GM23338 (cell line): Measurements from ENCODE around the gene MRPL2. TPM values are rescaled to one million over a fixed set of nuclear protein-coding genes. Genes with fewer than 3 reads are reported as not detected.

Experiments used
- ATAC-seq: fragments of 200-7000 bp; cut with Tn5 transposase; 3 replicates; pipeline ENCODE4 v1.9.1; 2020
- DNase-seq: peaks from one replicate; pipeline ENCODE4 v3.0.0-alpha.2; 2015; ENCODE audit warnings: low spot score
- H2AFZ ChIP-seq: fragments of 200-600 bp; sonication (generic); 2 replicates; pipeline ENCODE4 v1.8.0; 2016; ENCODE audit warnings: antibody characterized with exemption, mild to moderate bottlenecking, moderate library complexity
- H3F3A ChIP-seq: fragments of 200-600 bp; sonication (generic); replicated peaks from 2 replicates; pipeline ENCODE4 v1.8.0; 2017; ENCODE audit warnings: antibody characterized with exemption, mixed run types, low read depth
- H3K27ac ChIP-seq: fragments of 200-600 bp; sonication (generic); 2 replicates; pipeline ENCODE4 v1.6.1; 2016; ENCODE audit warnings: low read depth
- H3K27me3 ChIP-seq: fragments of 200-600 bp; sonication (generic); 2 replicates; pipeline ENCODE4 v1.8.0; 2016; ENCODE audit warnings: mild to moderate bottlenecking, mixed run types, moderate library complexity; ENCODE audit not compliant: insufficient read depth
- H3K36me3 ChIP-seq: fragments of 200-600 bp; sonication (generic); 2 replicates; pipeline ENCODE4 v1.8.0; 2016; ENCODE audit warnings: mild to moderate bottlenecking; ENCODE audit not compliant: insufficient read depth
- H3K4me1 ChIP-seq: fragments of 200-600 bp; sonication (generic); 2 replicates; pipeline ENCODE4 v1.8.0; 2016; ENCODE audit warnings: mild to moderate bottlenecking, moderate library complexity; ENCODE audit not compliant: insufficient read depth
- H3K4me2 ChIP-seq: fragments of 200-600 bp; sonication (generic); 2 replicates; pipeline ENCODE4 v1.7.1; 2017; ENCODE audit warnings: mixed run types
- H3K4me3 ChIP-seq: fragments of 200-600 bp; sonication (generic); 2 replicates; pipeline ENCODE4 v1.6.1; 2016; ENCODE audit warnings: mixed run types
- H3K79me2 ChIP-seq: fragments of 200-600 bp; sonication (generic); replicated peaks from 2 replicates; pipeline ENCODE4 v1.8.0; 2017; ENCODE audit warnings: mild to moderate bottlenecking; ENCODE audit not compliant: insufficient read depth
- H3K9me2 ChIP-seq: fragments of 200-600 bp; sonication (generic); 2 replicates; pipeline ENCODE4 v1.8.0; 2017; ENCODE audit not compliant: insufficient read depth
- H4K20me1 ChIP-seq: fragments of 200-600 bp; sonication (generic); replicated peaks from 2 replicates; pipeline ENCODE4 v1.8.0; 2017; ENCODE audit warnings: mild to moderate bottlenecking; ENCODE audit not compliant: insufficient read depth
- H3K27ac Mint-ChIP-seq: 2 replicates; pipeline ENCODE4 v1.8.0; 2020; ENCODE audit warnings: inconsistent platforms, mild to moderate bottlenecking, moderate library complexity, mixed read lengths
- H3K27me3 Mint-ChIP-seq: 3 replicates; pipeline ENCODE4 v1.8.0; 2022; ENCODE audit warnings: low read depth, mild to moderate bottlenecking, moderate library complexity, mixed read lengths, inconsistent platforms; ENCODE audit not compliant: insufficient read depth, poor library complexity
- H3K36me3 Mint-ChIP-seq: 3 replicates; pipeline ENCODE4 v1.8.0; 2021; ENCODE audit warnings: low read depth, mild to moderate bottlenecking, inconsistent platforms, moderate library complexity, mixed read lengths
- H3K4me1 Mint-ChIP-seq: 3 replicates; pipeline ENCODE4 v1.8.0; 2020; ENCODE audit warnings: mild to moderate bottlenecking, inconsistent platforms, mixed read lengths
- H3K4me3 Mint-ChIP-seq: 3 replicates; pipeline ENCODE4 v1.8.0; 2021; ENCODE audit warnings: moderate library complexity, mild to moderate bottlenecking, inconsistent platforms, mixed read lengths
- H3K9me3 Mint-ChIP-seq: 3 replicates; pipeline ENCODE4 v1.8.0; 2020; ENCODE audit warnings: moderate library complexity, mild to moderate bottlenecking, inconsistent platforms, mixed read lengths
- CREB1 ChIP-seq: fragments of 250-450 bp; sonication (Bioruptor Pico); IDR thresholded peaks from 2 replicates; pipeline ENCODE4 v1.5.0; 2020; ENCODE audit warnings: low read depth, mild to moderate bottlenecking, moderate library complexity
- CTCF ChIP-seq, 2 experiments: fragments of 200-600 bp in 1 of 2; sonication (generic) in 1 of 2; conservative IDR thresholded peaks; 2 replicates each; pipeline versions ENCODE4 v1.5.1 to v1.6.1; 2016 to 2017; ENCODE audit warnings: antibody characterized with exemption in 2 of 2, low read depth in 2 of 2, mild to moderate bottlenecking in 2 of 2, moderate library complexity in 1 of 2
- ETS1 ChIP-seq: IDR thresholded peaks from 2 replicates; pipeline ENCODE4 v1.6.1; 2016; ENCODE audit warnings: antibody characterized with exemption
- EZH2 ChIP-seq: fragments of 200-600 bp; sonication (generic); IDR thresholded peaks from one replicate; pipeline ENCODE4 v1.8.0; 2017; ENCODE audit warnings: antibody characterized with exemption, mild to moderate bottlenecking, low read depth; ENCODE audit not compliant: unreplicated experiment
- EZH2phosphoT487 ChIP-seq: fragments of 200-600 bp; sonication (generic); IDR thresholded peaks from one replicate; pipeline ENCODE4 v1.8.1; 2018; ENCODE audit warnings: antibody characterized with exemption; ENCODE audit not compliant: unreplicated experiment
- JUNB ChIP-seq: IDR thresholded peaks from one replicate; pipeline ENCODE4 v1.6.1; 2016; ENCODE audit warnings: antibody characterized with exemption; ENCODE audit not compliant: unreplicated experiment
- NANOG ChIP-seq: IDR thresholded peaks from 2 replicates; pipeline ENCODE4 v1.6.1; 2016; ENCODE audit warnings: antibody characterized with exemption, borderline replicate concordance
- POLR2AphosphoS5 ChIP-seq: IDR thresholded peaks from 2 replicates; pipeline ENCODE4 v1.6.1; 2016; ENCODE audit warnings: antibody characterized with exemption, low read depth
- REST ChIP-seq: IDR thresholded peaks from one replicate; pipeline ENCODE4 v1.6.1; 2018; ENCODE audit warnings: antibody characterized with exemption; ENCODE audit not compliant: unreplicated experiment
- STAT1 ChIP-seq: IDR thresholded peaks from one replicate; pipeline ENCODE4 v1.6.1; 2016; ENCODE audit warnings: antibody characterized with exemption; ENCODE audit not compliant: unreplicated experiment
- ZNF114 ChIP-seq: fragments of 250-450 bp; sonication (Bioruptor Pico); IDR thresholded peaks from 2 replicates; pipeline ENCODE4 v1.5.0; 2020; ENCODE audit warnings: mild to moderate bottlenecking, moderate library complexity
- ZNF331 ChIP-seq: fragments of 250-450 bp; sonication (Bioruptor Pico); IDR thresholded peaks from 2 replicates; pipeline ENCODE4 v1.5.0; 2020; ENCODE audit warnings: low read depth, mild to moderate bottlenecking, moderate library complexity
- ZNF462 ChIP-seq: fragments of 250-450 bp; sonication (Bioruptor Pico); IDR thresholded peaks from 2 replicates; pipeline ENCODE4 v1.5.0; 2020; ENCODE audit warnings: mild to moderate bottlenecking, moderate library complexity
- polyA plus RNA-seq: library from polyadenylated mRNA; unstranded; fragments of >200 nt; fragmentation: Nextera tagmentation; extraction: Ambion mirVana; gene quantifications from 2 replicates; pipeline ENCODE4 v1.2.1, GENCODE V29; 2016
- total RNA-seq: library from RNA; depleted of rRNA; stranded (reverse); fragments of >200 nt; shearing (Covaris generic); gene quantifications from 2 replicates; pipeline ENCODE4 v1.2.3, GENCODE V29; 2014

Gene MRPL2
- total and polyA plus RNA-seq, 2 experiments from 2014 or later, result 32.3 to 128 TPM

- Histone ChIP-seq H3K4me3 (no peak overlapping the region), H4K20me1 (no peaks in the 10 kb centered on the region; the same call in 1 of the 2 replicates), H3K9me2 (no peaks in the 10 kb centered on the region), H3K27me3 (no peaks in the 10 kb centered on the region), H3K4me2 (no peak overlapping the region), H3K36me3 (no peaks in the 10 kb centered on the region), H3K27ac (no peak overlapping the region), H2AFZ (no peak overlapping the region), H3F3A (no peaks in the 10 kb centered on the region), H3K4me1 (peaks cover 44% of the 10 kb centered on the region), H3K79me2 (peaks cover 91% of the 10 kb centered on the region)
- DNase-seq, result no peak
- Mint-ChIP-seq H3K27me3 (peaks cover 9% of the 10 kb centered on the region), H3K36me3 (peaks cover 3% of the 10 kb centered on the region; the same call in 1 of the 3 replicates), H3K4me3 (no peak overlapping the region), H3K4me1 (peaks cover 36% of the 10 kb centered on the region), H3K9me3 (no peaks in the 10 kb centered on the region), H3K27ac (no peak overlapping the region)
- TF ChIP-seq EZH2 (no peak), ZNF114 (no peak), JUNB (no peak), CREB1 (CRISPR knock-in tag) (no peak), STAT1 (no peak), NANOG (no peak), EZH2phosphoT487 (no peak), CTCF (conservative IDR thresholded peaks at IDR 0.05; ENCODE audit: low read depth in 2 of 2) (no peak), ZNF462 (no peak), ZNF331 (CRISPR knock-in tag) (no peak), POLR2AphosphoS5 (no peak), REST (no peak), ETS1 (no peak)
- ATAC-seq, result no peak
Observed at GRCh38 chr6:43101497-43101896, 42.3 kb upstream of the MRPL2 start.
